Measurements from ENCODE around the gene SLC22A14. TPM values are rescaled to one million over a fixed set of nuclear protein-coding genes. Genes with fewer than 3 reads are reported as not detected.

The SLC22A14 gene
- total and polyA plus RNA-seq, 3 donors from 2014 or later: 2.7 to 11.9 (median 9.4) TPM

DNA sequence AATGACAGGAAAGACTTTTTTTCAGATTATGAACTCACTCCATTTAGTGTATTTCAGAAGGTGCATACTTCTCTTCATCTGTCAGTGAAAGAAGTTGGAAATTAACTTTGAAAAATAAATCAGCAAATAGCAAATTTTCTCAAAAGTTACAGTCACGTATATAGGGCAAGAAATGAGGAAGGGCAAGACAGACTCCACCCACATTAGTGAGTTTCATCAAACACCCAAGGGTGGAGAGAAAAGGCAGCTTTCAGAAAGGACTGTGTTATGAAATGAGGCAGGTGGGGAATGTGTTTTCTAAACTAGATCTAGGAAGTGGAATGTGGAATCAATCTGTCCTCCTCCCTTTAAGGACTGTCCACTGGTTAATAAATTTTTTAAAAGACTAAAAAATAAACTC lies 13.6 kb upstream of the SLC22A14 start:
- no peak overlapping the region for H3K4me3 ChIP-seq
- DNase-seq: no peak
- no peaks in the 10 kb centered on the region for H3K36me3 ChIP-seq (ENCODE audit: low read depth, missing control alignments)
- 88 to 89% methylated on average over 1 of the region's 1 CpG for WGBS, 2 donors
- no peaks in the 10 kb centered on the region for H3K9me3 ChIP-seq
- intact Hi-C loops (cut with DNase I; ENCODE audit: low total_unique reads): no loop called here
- TF ChIP-seq POLR2A (IDR thresholded peaks at IDR 0.05): no peak
- TF ChIP-seq, protein P1, sequence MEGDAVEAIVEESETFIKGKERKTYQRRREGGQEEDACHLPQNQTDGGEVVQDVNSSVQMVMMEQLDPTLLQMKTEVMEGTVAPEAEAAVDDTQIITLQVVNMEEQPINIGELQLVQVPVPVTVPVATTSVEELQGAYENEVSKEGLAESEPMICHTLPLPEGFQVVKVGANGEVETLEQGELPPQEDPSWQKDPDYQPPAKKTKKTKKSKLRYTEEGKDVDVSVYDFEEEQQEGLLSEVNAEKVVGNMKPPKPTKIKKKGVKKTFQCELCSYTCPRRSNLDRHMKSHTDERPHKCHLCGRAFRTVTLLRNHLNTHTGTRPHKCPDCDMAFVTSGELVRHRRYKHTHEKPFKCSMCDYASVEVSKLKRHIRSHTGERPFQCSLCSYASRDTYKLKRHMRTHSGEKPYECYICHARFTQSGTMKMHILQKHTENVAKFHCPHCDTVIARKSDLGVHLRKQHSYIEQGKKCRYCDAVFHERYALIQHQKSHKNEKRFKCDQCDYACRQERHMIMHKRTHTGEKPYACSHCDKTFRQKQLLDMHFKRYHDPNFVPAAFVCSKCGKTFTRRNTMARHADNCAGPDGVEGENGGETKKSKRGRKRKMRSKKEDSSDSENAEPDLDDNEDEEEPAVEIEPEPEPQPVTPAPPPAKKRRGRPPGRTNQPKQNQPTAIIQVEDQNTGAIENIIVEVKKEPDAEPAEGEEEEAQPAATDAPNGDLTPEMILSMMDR (IDR thresholded peaks at IDR 0.05): no peak
- no peak overlapping the region for H3K27ac ChIP-seq
- no peaks in the 10 kb centered on the region for H3K27me3 ChIP-seq
- no peaks in the 10 kb centered on the region for H3K4me1 ChIP-seq

DNA sequence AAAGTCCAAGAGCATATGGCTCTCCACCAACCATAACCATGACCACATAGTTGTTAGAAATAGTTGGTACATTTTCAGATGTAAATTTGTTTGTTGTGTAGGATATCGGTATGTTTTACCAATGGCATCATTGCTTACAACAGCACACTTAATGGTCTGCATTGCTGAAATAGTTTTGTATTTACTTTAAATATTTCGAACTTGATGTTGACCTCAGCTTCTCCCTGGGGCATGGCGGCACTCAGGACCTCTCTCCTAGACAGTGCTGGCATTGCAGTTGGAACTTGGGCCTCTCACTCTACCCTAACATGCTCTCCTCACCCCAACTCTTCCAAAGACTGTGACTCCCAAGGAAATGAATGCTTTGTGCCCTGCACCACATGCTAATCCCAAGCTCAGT lies 11.5 kb upstream of the SLC22A14 start:
- TF ChIP-seq, protein P1 (IDR thresholded peaks at IDR 0.05): no peak
- Histone ChIP-seq H3K27ac (no peak overlapping the region), H3K36me3 (ENCODE audit: low read depth, missing control alignments) (no peaks in the 10 kb centered on the region), H3K27me3 (no peaks in the 10 kb centered on the region), H3K4me1 (peaks cover 4% of the 10 kb centered on the region), H3K9me3 (no peaks in the 10 kb centered on the region), H3K4me3 (no peak overlapping the region)
- DNase-seq: no peak
- WGBS, 2 donors: 86 to 96% methylated on average over 3 of the region's 3 CpGs
- intact Hi-C loops (cut with DNase I; ENCODE audit: low total_unique reads): no loop called here

DNA sequence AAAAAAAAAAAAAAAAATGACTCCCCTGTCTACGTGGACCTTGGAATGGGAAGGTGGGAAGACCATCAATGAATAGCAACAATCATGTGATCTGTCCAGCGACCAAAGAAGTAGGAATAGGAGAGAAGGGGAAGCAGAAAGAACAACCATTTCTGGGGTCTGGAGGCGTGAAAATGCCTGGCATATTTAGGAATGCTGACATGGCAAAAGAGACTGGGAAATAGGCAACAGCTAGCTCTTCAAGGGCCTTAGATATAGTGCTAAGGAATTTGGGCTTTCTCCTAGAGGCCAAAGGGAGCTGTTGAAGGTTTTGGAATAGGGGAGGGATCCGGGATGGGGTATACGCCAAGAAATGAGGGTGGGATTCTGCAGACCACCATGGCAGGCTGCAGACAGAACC lies 10.5 kb upstream of the SLC22A14 start:
- no peak overlapping the region for H3K4me3 ChIP-seq
- no peaks in the 10 kb centered on the region for H3K36me3 ChIP-seq (ENCODE audit: low read depth, missing control alignments)
- 92 to 93% methylated on average over 5 of the region's 5 CpGs for WGBS, 2 donors
- no peaks in the 10 kb centered on the region for H3K9me3 ChIP-seq
- H3K27ac ChIP-seq: no peak overlapping the region
- H3K4me1 ChIP-seq: peaks cover 4% of the 10 kb centered on the region
- no peak for DNase-seq
- no peaks in the 10 kb centered on the region for H3K27me3 ChIP-seq
- intact Hi-C loops (cut with DNase I; ENCODE audit: low total_unique reads): no loop called here
- TF ChIP-seq POLR2A (IDR thresholded peaks at IDR 0.05): no peak
- TF ChIP-seq, protein P1 (IDR thresholded peaks at IDR 0.05): no peak

DNA sequence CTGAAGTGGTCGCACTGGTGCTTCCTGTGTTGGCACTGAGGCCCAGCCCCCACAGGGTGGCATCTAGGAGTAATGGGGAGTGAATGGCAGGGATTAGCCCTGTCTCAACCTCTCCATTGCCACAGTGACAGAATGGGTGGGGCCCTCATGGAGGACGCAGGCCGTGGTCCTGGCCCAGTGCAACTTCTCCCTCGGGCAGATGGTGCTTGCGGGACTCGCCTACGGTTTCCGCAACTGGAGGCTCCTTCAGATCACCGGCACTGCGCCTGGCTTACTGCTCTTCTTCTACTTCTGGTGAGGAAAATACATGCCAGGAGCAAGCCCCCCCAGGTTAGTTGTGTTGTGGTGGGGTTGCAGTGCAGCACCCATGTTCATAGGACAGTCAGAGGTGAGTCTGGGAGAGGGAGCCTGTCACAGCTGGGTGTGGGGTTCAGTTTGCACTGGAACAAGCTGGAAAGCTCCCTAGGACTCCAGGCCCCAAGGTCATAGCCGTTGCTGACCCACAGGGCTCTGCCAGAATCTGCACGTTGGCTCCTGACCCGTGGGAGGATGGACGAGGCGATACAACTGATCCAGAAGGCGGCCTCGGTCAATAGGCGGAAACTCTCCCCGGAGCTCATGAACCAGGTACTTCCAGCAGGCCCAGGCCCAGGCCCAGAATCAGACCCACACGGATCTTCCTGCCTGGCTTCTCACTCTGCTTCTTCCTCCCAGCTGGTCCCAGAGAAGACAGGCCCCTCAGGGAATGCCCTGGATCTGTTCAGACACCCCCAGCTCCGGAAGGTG lies 7.0 kb upstream of the SLC22A14 start:
- TF ChIP-seq, protein P1 (IDR thresholded peaks at IDR 0.05): no peak
- TF ChIP-seq POLR2A (IDR thresholded peaks at IDR 0.05): no peak
- Histone ChIP-seq H3K9me3 (no peaks in the 10 kb centered on the region), H3K27ac (no peak overlapping the region), H3K4me3 (no peak overlapping the region), H3K36me3 (ENCODE audit: low read depth, missing control alignments) (no peaks in the 10 kb centered on the region), H3K4me1 (peaks cover 4% of the 10 kb centered on the region), H3K27me3 (no peaks in the 10 kb centered on the region)
- intact Hi-C loops (cut with DNase I; ENCODE audit: low total_unique reads): no loop called here
- 77 to 84% methylated on average over 16 to 20 of the region's 21 CpGs for whole genome bisulfite sequencing, 2 donors
- DNase-seq: peak; percentile 81

DNA sequence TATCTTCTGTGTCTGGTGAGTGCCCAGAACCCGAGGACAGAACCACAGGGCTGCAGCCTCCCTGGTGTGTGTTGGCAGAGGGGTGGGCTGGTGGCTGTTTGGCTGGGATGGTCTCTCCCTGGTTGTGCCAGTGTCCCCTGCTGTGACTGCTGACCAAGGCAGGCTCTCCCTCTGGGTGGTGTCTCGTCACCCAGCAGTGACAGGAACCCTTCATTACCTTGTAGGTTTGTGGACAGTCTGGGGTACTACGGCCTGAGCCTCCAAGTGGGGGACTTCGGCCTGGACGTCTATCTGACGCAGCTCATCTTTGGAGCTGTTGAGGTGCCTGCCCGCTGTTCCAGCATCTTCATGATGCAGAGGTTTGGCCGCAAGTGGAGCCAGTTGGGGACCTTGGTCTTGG lies 6.4 kb upstream of the SLC22A14 start:
- no peaks in the 10 kb centered on the region for H3K9me3 ChIP-seq
- H3K27me3 ChIP-seq: no peaks in the 10 kb centered on the region
- no peak overlapping the region for H3K4me3 ChIP-seq
- WGBS, 2 donors: 60 to 93% methylated on average over 1 to 8 of the region's 8 CpGs
- H3K27ac ChIP-seq: no peak overlapping the region
- H3K4me1 ChIP-seq: peaks cover 4% of the 10 kb centered on the region
- TF ChIP-seq, protein P1 (IDR thresholded peaks at IDR 0.05): no peak
- no peak for TF ChIP-seq POLR2A (IDR thresholded peaks at IDR 0.05)
- no peaks in the 10 kb centered on the region for H3K36me3 ChIP-seq (ENCODE audit: low read depth, missing control alignments)
- DNase-seq: no peak
- intact Hi-C loops (cut with DNase I; ENCODE audit: low total_unique reads): no loop called here
